Activated CD4-positive, alpha-beta T cell treated with anti-CD3 and anti-CD28 coated beads for 48 hours (primary cell): ENCODE data around the gene TROAP.

Source experiments
- DNase-seq: peaks from one replicate; pipeline ENCODE4 v3.0.0-alpha.2; 2020

TROAP gene

GRCh38 chr12:49344486-49345050, 21.5 kb downstream of the TROAP start:
- DNase-seq = no peak

GRCh38 chr12:49345051-49345824, 22.2 kb downstream of the TROAP start:
- DNase-seq = no peak

GRCh38 chr12:49345825-49346658, 23.0 kb downstream of the TROAP start:
- DNase-seq = no peak

GRCh38 chr12:49346659-49347310, 23.7 kb downstream of the TROAP start, which contains the start of gene DNAJC22:
DNAJC22 (plus strand) TSS chr12:49346888; CDS start chr12:49348873, 1,985 bp downstream.
- DNase-seq = no peak

- DNase-seq = peak; percentile 83
These were observed 24.5 kb downstream of the TROAP start for GRCh38 chr12:49347311-49348193.

- no peak for DNase-seq
These were observed 25.7 kb downstream of the TROAP start for GRCh38 chr12:49348781-49349180.

GRCh38 chr12:49349266-49349665, 26.2 kb downstream of the TROAP start:
- no peak for DNase-seq

- no peak for DNase-seq
These were observed 29.3 kb downstream of the TROAP start for GRCh38 chr12:49352351-49352750.

- DNase-seq = no peak
These were observed 32.9 kb downstream of the TROAP start for GRCh38 chr12:49355913-49356312.

- no peak for DNase-seq
These were observed 34.1 kb downstream of the TROAP start for GRCh38 chr12:49357103-49357678.

GRCh38 chr12:49358483-49359141, 35.6 kb downstream of the TROAP start:
- DNase-seq = peak; percentile 65

GRCh38 chr12:49359671-49360070, 36.6 kb downstream of the TROAP start:
- DNase-seq = no peak

GRCh38 chr12:49362077-49362476, 39.0 kb downstream of the TROAP start:
- DNase-seq = no peak

- no peak for DNase-seq
These were observed 41.9 kb downstream of the TROAP start for GRCh38 chr12:49364989-49365388.

- no peak for DNase-seq
These were observed 42.5 kb downstream of the TROAP start for GRCh38 chr12:49365542-49365941.

GRCh38 chr12:49366096-49366651, 43.1 kb downstream of the TROAP start:
- DNase-seq = no peak

- peak; percentile 92 for DNase-seq
These were observed 43.8 kb downstream of the TROAP start for GRCh38 chr12:49366652-49367380.

- DNase-seq = no peak
These were observed 44.6 kb downstream of the TROAP start, which contains the start of gene SPATS2 for GRCh38 chr12:49367381-49368239. SPATS2 (plus strand) TSS chr12:49367462; CDS start chr12:49461013, 93,551 bp downstream.

- no peak for DNase-seq
These were observed 45.2 kb downstream of the TROAP start for GRCh38 chr12:49368240-49368600.
